Measurements from ENCODE around the gene GLB1L. TPM values are rescaled to one million over a fixed set of nuclear protein-coding genes. Genes with fewer than 3 reads are reported as not detected.

The GLB1L gene
- total RNA-seq, 1 experiment from 2014 or later = 6.1 TPM

DNA sequence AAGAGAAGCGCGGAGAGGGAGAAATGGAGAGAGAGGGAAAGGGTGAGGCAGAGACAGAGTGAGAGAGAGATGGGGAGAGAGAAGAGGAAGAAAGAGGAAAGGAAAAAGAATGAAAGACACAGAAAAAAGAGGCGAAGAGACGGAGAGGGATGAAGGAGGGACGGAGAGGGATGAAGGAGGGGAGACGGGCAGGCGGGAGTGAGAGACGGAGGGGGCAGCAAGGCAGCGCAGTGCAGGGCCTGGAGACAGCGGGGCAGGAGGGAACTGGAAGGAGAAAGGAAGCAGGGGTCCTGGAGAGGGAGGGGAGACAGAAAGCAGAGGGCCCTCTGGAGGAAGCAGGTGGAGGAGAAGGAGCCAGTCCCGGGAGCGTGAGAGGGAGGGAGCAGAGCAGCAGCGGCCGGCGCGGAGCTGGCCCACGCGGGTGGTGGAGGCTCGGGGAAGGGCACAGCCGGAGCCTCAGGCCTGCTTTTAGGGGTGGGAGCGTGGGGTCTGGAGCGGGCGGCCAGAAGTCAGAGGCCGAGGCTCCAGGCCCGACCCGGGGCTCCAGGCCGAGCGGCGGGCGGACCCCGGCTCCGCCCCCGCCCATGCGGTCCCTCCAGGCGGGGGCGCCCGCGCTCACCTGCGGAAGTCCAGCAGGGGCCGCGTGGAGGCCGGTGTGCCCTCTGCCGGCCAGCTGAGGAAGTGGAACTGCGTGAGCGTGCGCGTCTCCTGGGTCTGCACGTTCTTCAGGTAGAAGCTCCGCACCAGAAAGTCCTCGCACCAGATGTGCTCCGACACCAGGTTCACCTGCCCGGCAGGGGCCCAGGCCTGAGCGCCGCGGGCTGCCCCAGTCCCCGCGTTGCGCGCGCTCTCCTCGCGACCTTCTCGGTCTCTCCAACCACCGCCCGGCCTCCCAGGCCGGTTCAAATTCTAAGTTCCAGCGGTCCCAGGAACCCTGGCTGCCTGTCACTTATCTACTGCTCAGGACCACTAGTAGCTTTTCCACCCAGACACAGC lies 49.4 kb upstream of the GLB1L start (continued):
- TF ChIP-seq JAZF1 (CRISPR knock-in tag; IDR thresholded peaks at IDR 0.05) (no peak), HMGA2 (CRISPR knock-in tag; IDR thresholded peaks at IDR 0.05) (no peak), NFATC4 (CRISPR knock-in tag; IDR thresholded peaks at IDR 0.05) (no peak; the same call in 1 of the 2 replicates), ZNF671 (CRISPR knock-in tag; IDR thresholded peaks at IDR 0.05) (no peak), SMAD4 (CRISPR knock-in tag; IDR thresholded peaks at IDR 0.05) (no peak), JUN (CRISPR knock-in tag; IDR thresholded peaks at IDR 0.05) (no peak), ETV6 (CRISPR knock-in tag; IDR thresholded peaks at IDR 0.05) (peak; percentile 58; the same call in 1 of the 2 replicates), NR2C2 (CRISPR knock-in tag; IDR thresholded peaks at IDR 0.05) (no peak), FOXP1 (CRISPR knock-in tag; IDR thresholded peaks at IDR 0.05; ENCODE audit: borderline replicate concordance) (peak; percentile 53; the same call in 1 of the 2 replicates), SP1 (CRISPR knock-in tag; conservative IDR thresholded peaks at IDR 0.05) (peak; percentile 90), IRF2 (CRISPR knock-in tag; IDR thresholded peaks at IDR 0.05; ENCODE audit: borderline replicate concordance, low read depth) (no peak), ZNF232 (CRISPR knock-in tag; IDR thresholded peaks at IDR 0.05) (peak; percentile 27; the same call in 1 of the 2 replicates)
- TF ChIP-seq, protein P1, sequence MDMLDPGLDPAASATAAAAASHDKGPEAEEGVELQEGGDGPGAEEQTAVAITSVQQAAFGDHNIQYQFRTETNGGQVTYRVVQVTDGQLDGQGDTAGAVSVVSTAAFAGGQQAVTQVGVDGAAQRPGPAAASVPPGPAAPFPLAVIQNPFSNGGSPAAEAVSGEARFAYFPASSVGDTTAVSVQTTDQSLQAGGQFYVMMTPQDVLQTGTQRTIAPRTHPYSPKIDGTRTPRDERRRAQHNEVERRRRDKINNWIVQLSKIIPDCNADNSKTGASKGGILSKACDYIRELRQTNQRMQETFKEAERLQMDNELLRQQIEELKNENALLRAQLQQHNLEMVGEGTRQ (CRISPR knock-in tag; IDR thresholded peaks at IDR 0.05) = peak; percentile 53
- TF ChIP-seq, protein P2, sequence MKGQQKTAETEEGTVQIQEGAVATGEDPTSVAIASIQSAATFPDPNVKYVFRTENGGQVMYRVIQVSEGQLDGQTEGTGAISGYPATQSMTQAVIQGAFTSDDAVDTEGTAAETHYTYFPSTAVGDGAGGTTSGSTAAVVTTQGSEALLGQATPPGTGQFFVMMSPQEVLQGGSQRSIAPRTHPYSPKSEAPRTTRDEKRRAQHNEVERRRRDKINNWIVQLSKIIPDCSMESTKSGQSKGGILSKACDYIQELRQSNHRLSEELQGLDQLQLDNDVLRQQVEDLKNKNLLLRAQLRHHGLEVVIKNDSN (CRISPR knock-in tag; IDR thresholded peaks at IDR 0.05) = no peak; the same call in 1 of the 2 replicates
- TF ChIP-seq, protein P3, sequence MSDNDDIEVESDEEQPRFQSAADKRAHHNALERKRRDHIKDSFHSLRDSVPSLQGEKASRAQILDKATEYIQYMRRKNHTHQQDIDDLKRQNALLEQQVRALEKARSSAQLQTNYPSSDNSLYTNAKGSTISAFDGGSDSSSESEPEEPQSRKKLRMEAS (CRISPR knock-in tag; IDR thresholded peaks at IDR 0.05) = peak; percentile 93
- TF ChIP-seq, protein P4, sequence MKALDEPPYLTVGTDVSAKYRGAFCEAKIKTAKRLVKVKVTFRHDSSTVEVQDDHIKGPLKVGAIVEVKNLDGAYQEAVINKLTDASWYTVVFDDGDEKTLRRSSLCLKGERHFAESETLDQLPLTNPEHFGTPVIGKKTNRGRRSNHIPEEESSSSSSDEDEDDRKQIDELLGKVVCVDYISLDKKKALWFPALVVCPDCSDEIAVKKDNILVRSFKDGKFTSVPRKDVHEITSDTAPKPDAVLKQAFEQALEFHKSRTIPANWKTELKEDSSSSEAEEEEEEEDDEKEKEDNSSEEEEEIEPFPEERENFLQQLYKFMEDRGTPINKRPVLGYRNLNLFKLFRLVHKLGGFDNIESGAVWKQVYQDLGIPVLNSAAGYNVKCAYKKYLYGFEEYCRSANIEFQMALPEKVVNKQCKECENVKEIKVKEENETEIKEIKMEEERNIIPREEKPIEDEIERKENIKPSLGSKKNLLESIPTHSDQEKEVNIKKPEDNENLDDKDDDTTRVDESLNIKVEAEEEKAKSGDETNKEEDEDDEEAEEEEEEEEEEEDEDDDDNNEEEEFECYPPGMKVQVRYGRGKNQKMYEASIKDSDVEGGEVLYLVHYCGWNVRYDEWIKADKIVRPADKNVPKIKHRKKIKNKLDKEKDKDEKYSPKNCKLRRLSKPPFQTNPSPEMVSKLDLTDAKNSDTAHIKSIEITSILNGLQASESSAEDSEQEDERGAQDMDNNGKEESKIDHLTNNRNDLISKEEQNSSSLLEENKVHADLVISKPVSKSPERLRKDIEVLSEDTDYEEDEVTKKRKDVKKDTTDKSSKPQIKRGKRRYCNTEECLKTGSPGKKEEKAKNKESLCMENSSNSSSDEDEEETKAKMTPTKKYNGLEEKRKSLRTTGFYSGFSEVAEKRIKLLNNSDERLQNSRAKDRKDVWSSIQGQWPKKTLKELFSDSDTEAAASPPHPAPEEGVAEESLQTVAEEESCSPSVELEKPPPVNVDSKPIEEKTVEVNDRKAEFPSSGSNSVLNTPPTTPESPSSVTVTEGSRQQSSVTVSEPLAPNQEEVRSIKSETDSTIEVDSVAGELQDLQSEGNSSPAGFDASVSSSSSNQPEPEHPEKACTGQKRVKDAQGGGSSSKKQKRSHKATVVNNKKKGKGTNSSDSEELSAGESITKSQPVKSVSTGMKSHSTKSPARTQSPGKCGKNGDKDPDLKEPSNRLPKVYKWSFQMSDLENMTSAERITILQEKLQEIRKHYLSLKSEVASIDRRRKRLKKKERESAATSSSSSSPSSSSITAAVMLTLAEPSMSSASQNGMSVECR (CRISPR knock-in tag; IDR thresholded peaks at IDR 0.05; ENCODE audit: borderline replicate concordance) = peak; percentile 61; the same call in 1 of the 2 replicates

DNA sequence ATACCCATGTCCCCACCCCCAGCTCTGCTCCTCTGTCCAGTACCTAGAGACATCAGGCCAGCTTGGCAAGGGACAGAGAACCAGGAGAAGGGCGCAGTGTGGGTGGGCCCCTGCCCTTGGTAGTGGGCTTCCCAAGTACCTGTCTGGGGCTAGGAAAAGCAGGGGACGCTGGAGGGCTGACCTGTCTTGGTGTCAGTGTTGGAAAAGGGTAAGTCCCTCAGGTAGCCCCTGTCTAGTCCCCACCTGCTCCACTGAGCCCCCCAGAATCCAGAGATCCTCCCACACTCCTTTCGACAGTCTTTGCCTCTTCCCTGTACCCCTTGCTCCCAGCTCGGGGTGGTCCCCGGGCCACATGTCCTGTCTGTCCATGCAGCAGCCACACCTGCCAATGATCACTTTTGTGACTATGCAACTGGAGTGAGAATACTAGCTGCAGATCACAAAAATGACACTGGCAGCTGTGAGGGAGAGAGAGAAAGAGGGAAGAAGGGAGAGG lies 48.5 kb upstream of the GLB1L start:
- POLR2A ChIA-PET = no interaction called here
- H3K27me3 Mint-ChIP-seq (ENCODE audit: low read depth) = peaks cover 57% of the 10 kb centered on the region
- ATAC-seq (no peak), DNase-seq (ENCODE audit: low spot score) (no peak)
- H3K36me3 Mint-ChIP-seq = no peaks in the 10 kb centered on the region
- H3K4me1 Mint-ChIP-seq = peaks cover 16% of the 10 kb centered on the region
- peaks cover 5% of the 10 kb centered on the region; the same call in 1 of the 2 replicates for H3K9me3 Mint-ChIP-seq
- peak overlapping the region; percentile 88 for H3K4me3 Mint-ChIP-seq
- H3K27ac Mint-ChIP-seq = no peak overlapping the region
- CTCF ChIA-PET = interaction anchor here (1.4 to 5.7 kb wide), 6 partner anchors 8 to 292 kb away, joined by 11 to 158 read pairs (median 25); partner anchors contain the start of genes DNAJB2 and DNPEP
- no peak for TF ChIP-seq ZNF396 (CRISPR knock-in tag; IDR thresholded peaks at IDR 0.05; ENCODE audit: borderline replicate concordance)
- TF ChIP-seq EMX1 (CRISPR knock-in tag; IDR thresholded peaks at IDR 0.05) = no peak
- TF ChIP-seq JUN (CRISPR knock-in tag; IDR thresholded peaks at IDR 0.05) = no peak
- TF ChIP-seq HMGA2 (CRISPR knock-in tag; IDR thresholded peaks at IDR 0.05) = no peak

All from WTC11 (cell line).